NCI-H774 (cell line): Measurements from ENCODE around the gene CA12.
A peak's percentile ranks its signal among the peaks of the same experiment; 100 is the strongest.
"Not testable (repeated sequence)": the region's sequence is repeated elsewhere in the genome, so short reads cannot be mapped to it uniquely, and the experiment has no call there.

Experiments used
- DNase-seq: peaks from one replicate; lab custom pipeline; 2025; lab: John Stamatoyannopoulos, UW

The CA12 gene

GRCh38 chr15:63357061-63357460 lies 24.6 kb downstream of the CA12 start:
- DNase-seq = no peak

- DNase-seq = no peak
These were observed 26.6 kb downstream of the CA12 start for GRCh38 chr15:63354821-63355650.

- no peak for DNase-seq
These were observed 27.8 kb downstream of the CA12 start for GRCh38 chr15:63353887-63354286.

GRCh38 chr15:63353261-63353660 lies 28.4 kb downstream of the CA12 start:
- DNase-seq = no peak

- no peak for DNase-seq
These were observed 28.8 kb downstream of the CA12 start for GRCh38 chr15:63352808-63353207.

GRCh38 chr15:63351170-63351569 lies 30.5 kb downstream of the CA12 start:
- DNase-seq = no peak

GRCh38 chr15:63350178-63350621 lies 31.4 kb downstream of the CA12 start:
- no peak for DNase-seq

GRCh38 chr15:63349621-63350020 lies 32.0 kb downstream of the CA12 start:
- DNase-seq = no peak

GRCh38 chr15:63349156-63349555 lies 32.5 kb downstream of the CA12 start:
- no peak for DNase-seq

- DNase-seq = peak; percentile 38
These were observed 33.3 kb downstream of the CA12 start for GRCh38 chr15:63348392-63348791.

GRCh38 chr15:63347074-63347857 lies 34.4 kb downstream of the CA12 start:
- no peak for DNase-seq

- no peak for DNase-seq
These were observed 36.3 kb downstream of the CA12 start for GRCh38 chr15:63345391-63345752.

GRCh38 chr15:63344731-63345390 lies 36.8 kb downstream of the CA12 start:
- no peak for DNase-seq

GRCh38 chr15:63342996-63343562 lies 38.6 kb downstream of the CA12 start:
- not testable (repeated sequence) for DNase-seq

GRCh38 chr15:63341898-63342297 lies 39.7 kb downstream of the CA12 start:
- no peak for DNase-seq

GRCh38 chr15:63340878-63341277 lies 40.8 kb downstream of the CA12 start:
- DNase-seq = no peak

GRCh38 chr15:63340353-63340752 lies 41.3 kb downstream of the CA12 start:
- DNase-seq = peak; percentile 9

GRCh38 chr15:63339836-63340235 lies 41.8 kb downstream of the CA12 start:
- no peak for DNase-seq

GRCh38 chr15:63339006-63339766 lies 42.5 kb downstream of the CA12 start:
- no peak for DNase-seq

- no peak for DNase-seq
These were observed 43.5 kb downstream of the CA12 start for GRCh38 chr15:63338170-63338569.

- DNase-seq = no peak
These were observed 44.6 kb downstream of the CA12 start for GRCh38 chr15:63337046-63337445.
